SK-N-SH treated with all-trans-retinoic acid at 6 μM for 48 hours (cell line): Measurements from ENCODE around the gene CPT1B.

Source experiments
- BACH2 ChIP-seq: fragments of 250-450 bp; sonication (Bioruptor Pico); IDR thresholded peaks from 2 replicates; pipeline ENCODE4 v1.9.0; 2021; ENCODE audit warnings: mild to moderate bottlenecking, borderline replicate concordance
- CSDC2 ChIP-seq: fragments of 250-450 bp; sonication (Bioruptor Pico); IDR thresholded peaks from 2 replicates; pipeline ENCODE4 v1.5.0; 2020; ENCODE audit warnings: mild to moderate bottlenecking, moderate library complexity
- PATZ1 ChIP-seq: fragments of 250-450 bp; sonication (Bioruptor Pico); IDR thresholded peaks from 2 replicates; pipeline ENCODE4 v1.8.0; 2020; ENCODE audit warnings: mild to moderate bottlenecking, moderate library complexity, borderline replicate concordance
- SNAI2 ChIP-seq: fragments of 250-450 bp; sonication (Bioruptor Pico); IDR thresholded peaks from 2 replicates; pipeline ENCODE4 v1.5.0; 2020; ENCODE audit warnings: mild to moderate bottlenecking, moderate library complexity
- ZFP3 ChIP-seq: fragments of 250-450 bp; sonication (Bioruptor Pico); IDR thresholded peaks from 2 replicates; pipeline ENCODE4 v1.5.0; 2020; ENCODE audit warnings: mild to moderate bottlenecking, moderate library complexity

GRCh38 chr22:50519151-50519550 lies 59.1 kb downstream of the CPT1B start:
- TF ChIP-seq PATZ1: no peak
- no peak for TF ChIP-seq ZFP3 (CRISPR knock-in tag)
- no peak for TF ChIP-seq BACH2 (CRISPR knock-in tag)
- no peak for TF ChIP-seq CSDC2 (CRISPR knock-in tag)
- TF ChIP-seq SNAI2 (CRISPR knock-in tag): no peak
